GM21717 (cell line): ENCODE results near the gene FNDC8.
"Not testable (repeated sequence)": the region's sequence is repeated elsewhere in the genome, so short reads cannot be mapped to it uniquely, and the experiment has no call there.

Experiments
- ATAC-seq: cut with Tn5 transposase; IDR thresholded peaks from one replicate; pipeline ENCODE4 v1.9.1; 2021; ENCODE audit warnings: mild to moderate bottlenecking, moderate library complexity; ENCODE audit not compliant: unreplicated experiment

The FNDC8 gene

DNA sequence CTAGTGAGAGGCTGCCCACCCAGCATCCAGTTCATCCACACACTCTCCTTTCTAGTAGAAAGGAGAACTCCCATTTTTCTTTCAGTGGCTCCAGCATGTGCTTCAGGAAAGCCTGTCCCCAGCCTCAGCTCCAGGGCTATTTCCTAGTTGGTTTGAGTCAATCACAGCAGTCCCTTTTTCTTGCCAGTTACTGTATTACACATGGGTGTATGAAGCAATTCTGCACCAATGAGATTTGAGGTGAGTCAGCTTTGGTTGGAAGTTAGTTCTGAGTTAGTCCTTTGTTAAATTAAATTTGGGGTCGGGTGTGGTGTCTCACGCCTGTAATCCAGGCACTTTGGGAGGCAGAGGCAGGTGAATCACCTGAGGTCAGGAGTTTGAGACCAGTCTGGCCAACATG is 26.5 kb upstream of the FNDC8 start:
- ATAC-seq, result no peak

GRCh38 chr17:35095741-35096140 is 25.7 kb upstream of the FNDC8 start:
- no peak for ATAC-seq

- ATAC-seq, result no peak
Measured at GRCh38 chr17:35097776-35098175, 23.6 kb upstream of the FNDC8 start.

- no peak for ATAC-seq
Measured at GRCh38 chr17:35099908-35100307, 21.5 kb upstream of the FNDC8 start.

GRCh38 chr17:35101036-35101435 is 20.4 kb upstream of the FNDC8 start:
- no peak for ATAC-seq

GRCh38 chr17:35101725-35102124 is 19.7 kb upstream of the FNDC8 start:
- no peak for ATAC-seq

GRCh38 chr17:35103271-35103670 is 18.1 kb upstream of the FNDC8 start:
- no peak for ATAC-seq

- no peak for ATAC-seq
Measured at GRCh38 chr17:35104844-35105450, 16.5 kb upstream of the FNDC8 start.

GRCh38 chr17:35110791-35111190 is 10.6 kb upstream of the FNDC8 start:
- not testable (repeated sequence) for ATAC-seq

DNA sequence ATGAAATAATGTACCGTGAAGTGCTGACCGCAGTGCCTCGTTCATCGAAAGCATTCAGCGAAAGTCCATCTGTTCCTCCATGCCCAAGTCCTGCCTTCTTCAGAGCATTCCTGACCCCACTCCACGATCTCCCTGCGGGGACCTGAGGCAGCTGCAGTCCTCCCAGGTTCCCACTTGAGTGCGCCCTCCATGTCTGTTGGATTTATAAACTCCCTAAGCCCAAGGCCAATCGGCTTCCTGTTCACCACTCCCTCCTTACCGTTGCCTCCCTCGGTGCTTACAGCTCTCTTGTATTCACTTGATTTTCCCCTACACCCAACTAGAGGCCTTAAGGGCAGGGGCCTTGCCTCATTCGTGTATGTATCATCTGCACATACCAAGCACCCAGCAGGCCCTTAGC is 4.6 kb upstream of the FNDC8 start:
- ATAC-seq, result no peak

GRCh38 chr17:35117984-35118383 is 3.4 kb upstream of the FNDC8 start:
- ATAC-seq, result no peak

DNA sequence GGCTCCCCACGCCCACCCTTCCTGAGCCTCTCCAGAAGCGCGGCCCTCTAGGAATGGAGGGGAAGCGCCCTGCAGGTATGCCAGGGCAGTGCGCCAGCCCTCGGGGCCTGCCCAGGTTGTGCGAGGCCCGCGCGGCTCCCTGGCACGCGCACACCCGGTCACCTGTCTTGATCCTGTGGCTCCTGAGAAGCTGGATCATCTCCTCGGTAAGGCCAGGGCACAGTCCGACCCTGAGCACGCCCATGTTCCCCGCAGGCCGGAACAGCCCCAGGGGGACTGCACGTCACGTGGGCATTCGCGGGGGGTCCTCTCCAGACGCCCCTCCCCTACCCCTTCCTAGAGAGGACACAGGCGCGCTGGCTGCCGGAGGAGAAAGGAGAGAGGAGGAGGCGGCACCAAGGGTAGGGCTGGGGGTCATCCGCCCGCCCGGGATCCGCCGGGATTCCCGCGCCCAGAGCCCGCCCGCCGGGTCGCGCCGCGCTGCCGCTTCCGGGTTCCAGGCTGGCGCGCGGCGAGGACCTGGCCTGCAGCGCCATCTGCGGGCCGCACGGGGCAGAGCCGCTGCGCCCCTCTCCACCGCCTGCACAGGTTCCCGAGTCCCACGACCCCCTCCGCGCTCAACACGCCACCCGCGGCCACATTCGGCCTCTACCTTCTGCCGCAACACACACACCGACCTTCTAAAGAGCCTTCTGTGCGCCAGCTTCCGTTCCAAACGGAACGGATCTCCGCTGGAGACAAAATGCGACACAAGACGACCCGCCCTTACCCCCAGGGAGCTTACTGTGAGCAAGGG is 1.8 kb upstream of the FNDC8 start, which contains the start of gene RAD51D:
RAD51D (minus strand) TSS at position 491 of the 796 bp plus-strand sequence; CDS start at position 244, 247 bp downstream.
- peak; percentile 75 for ATAC-seq

DNA sequence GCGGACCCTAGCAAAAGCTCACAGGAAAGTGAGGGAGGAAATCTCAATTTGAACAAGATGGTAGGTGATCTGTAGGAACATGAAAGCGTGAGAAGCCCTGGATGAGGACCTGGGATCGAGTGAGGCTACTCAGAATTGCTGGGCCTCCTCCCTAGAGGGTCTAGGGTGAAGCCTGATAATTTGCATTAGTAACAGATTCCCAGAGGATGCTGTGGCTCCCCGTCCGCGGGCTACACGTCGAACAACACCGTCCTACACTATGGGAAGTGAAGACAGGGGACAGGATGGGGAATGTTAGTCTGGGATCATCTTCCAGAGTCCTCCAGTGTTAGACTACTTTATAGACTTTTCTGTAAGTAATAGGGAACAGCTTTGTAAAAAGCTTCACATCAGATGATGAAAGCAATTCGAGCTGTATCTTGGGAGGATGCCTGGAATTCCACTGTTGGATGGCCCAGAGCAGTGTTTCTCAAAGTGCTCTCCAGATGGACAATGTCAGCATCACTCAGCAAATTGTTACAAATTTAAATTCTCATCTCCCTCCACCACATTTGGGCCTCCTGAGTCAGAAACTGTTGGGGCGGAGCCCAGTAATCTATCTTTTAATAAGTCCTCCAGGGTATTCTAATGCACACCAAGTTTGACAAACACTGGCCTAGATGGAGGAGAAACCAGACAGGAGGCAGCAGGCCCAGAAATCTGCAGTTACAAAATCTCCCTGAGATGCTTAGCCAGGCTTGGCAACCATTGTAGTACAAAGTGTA is 6.5 kb downstream of the FNDC8 start:
- no peak for ATAC-seq

DNA sequence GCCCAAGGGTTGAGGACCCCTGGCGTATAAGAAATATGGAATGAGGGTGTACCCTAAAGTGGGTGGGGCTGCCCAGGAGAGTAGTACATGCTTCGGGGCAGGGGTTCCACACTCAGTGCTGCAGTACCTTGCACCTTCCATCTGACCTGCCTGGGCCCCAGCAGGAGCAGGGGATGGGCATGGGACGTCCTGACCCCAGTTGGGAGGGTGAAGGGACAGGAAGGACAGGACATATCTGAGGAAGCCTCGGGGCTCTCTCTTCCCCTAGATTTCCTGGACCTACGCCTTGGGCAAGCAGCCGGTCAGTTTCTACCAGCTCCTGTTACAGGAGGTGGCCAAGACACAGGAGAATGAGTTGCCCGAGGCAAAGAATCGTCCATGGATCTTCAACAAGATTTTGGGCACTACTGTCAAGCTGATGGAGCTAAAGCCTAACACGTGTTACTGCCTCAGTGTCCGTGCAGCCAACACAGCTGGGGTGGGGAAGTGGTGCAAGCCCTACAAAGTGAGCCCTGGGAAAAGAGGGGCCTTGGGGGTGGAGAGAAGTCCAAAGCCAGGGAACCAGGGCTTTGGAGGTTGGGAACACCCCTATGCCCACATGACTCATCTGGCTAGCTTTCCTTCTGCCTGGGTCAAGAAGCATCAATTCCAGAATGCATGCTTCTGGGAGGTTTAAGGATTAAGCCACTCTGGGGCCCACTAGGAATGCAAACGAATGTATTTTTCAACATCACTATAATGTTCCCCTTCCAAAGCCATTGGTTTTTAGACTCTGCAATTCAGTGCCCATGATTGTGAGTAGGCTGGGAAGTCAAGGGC is 7.9 kb downstream of the FNDC8 start:
- ATAC-seq, result no peak

GRCh38 chr17:35129973-35130351 is 8.5 kb downstream of the FNDC8 start:
- no peak for ATAC-seq

GRCh38 chr17:35130392-35130791 is 9.0 kb downstream of the FNDC8 start:
- no peak for ATAC-seq

GRCh38 chr17:35132099-35132498 is 10.7 kb downstream of the FNDC8 start:
- ATAC-seq, result no peak

DNA sequence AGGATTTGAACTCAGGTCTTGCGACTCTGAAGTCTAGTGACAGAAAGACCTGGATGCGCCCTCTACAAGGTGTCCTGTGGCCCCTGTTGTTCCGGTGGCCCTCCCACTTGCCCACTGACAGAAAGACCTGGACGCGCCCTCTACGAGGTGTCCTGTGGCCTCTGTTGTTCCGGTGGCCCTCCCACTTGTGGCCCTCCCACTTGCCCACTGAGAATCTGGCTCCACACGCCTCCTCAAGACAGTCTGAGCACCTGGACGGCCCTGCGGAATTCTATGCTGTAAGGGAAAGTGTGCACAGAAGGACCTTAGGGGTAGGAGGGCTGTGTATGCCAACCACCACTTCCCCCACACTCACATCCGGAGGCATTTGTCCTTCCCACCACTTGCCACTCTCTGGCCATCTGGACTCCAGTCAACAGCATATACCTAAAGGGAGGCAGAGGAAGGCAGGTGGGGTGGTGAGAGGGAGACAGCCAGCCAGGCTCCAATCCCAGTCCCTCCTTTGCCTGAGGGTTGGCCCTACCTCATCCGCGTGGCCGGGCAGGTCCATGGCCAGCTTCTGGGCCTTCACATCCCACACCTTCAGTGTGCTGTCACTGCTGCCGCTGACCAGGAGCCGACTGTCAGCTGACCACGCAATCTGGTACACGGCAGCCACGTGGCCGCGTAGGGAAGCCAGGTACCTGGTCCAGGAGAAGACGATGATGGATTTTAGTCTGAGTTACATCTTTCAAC is 11.6 kb downstream of the FNDC8 start:
- ATAC-seq, result no peak

- no peak for ATAC-seq
Measured at GRCh38 chr17:35135322-35135721, 13.9 kb downstream of the FNDC8 start.

GRCh38 chr17:35138218-35138617 is 16.8 kb downstream of the FNDC8 start:
- no peak for ATAC-seq
